Heart right ventricle (tissue), 16 donors: Measurements from ENCODE around the gene USP24. TPM values are rescaled to one million over a fixed set of nuclear protein-coding genes. Genes with fewer than 3 reads are reported as not detected.

Source experiments
- ATAC-seq, 8 donors: fragments of 200-7000 bp; cut with Tn5 transposase; one replicate each; pipeline ENCODE4 v1.9.1; 2020; ENCODE audit warnings: mild to moderate bottlenecking in 8 of 8, moderate library complexity in 8 of 8, moderate number of reproducible peaks in 1 of 8
- DNase-seq, 2 donors: peaks; one replicate each; pipeline ENCODE4 v3.0.0-alpha.2; 2020
- H3K27ac ChIP-seq, 10 donors: fragments of 200-600 bp; sonication (generic) in 2 of 10; one replicate each; pipeline versions ENCODE4 v1.5.0 to v1.8.0; 2020 to 2022; ENCODE audit warnings: mild to moderate bottlenecking in 3 of 10
- H3K27me3 ChIP-seq, 7 donors: fragments of 200-600 bp; one replicate each; pipeline ENCODE4 v1.8.0; 2021 to 2022; ENCODE audit warnings: mild to moderate bottlenecking in 2 of 7
- H3K36me3 ChIP-seq, 9 donors: fragments of 200-600 bp; sonication (generic) in 1 of 9; one replicate each; pipeline versions ENCODE4 v1.5.0 to v1.8.0; 2020 to 2022; ENCODE audit warnings: mild to moderate bottlenecking in 2 of 9
- H3K4me1 ChIP-seq, 9 donors: fragments of 200-600 bp; sonication (generic) in 1 of 9; one replicate each; pipeline versions ENCODE4 v1.5.0 to v1.8.0; 2020 to 2022; ENCODE audit warnings: mild to moderate bottlenecking in 4 of 9
- H3K4me3 ChIP-seq, 10 donors: fragments of 200-600 bp; sonication (generic) in 2 of 10; one replicate each; pipeline versions ENCODE4 v1.5.0 to v1.8.0; 2020 to 2022; ENCODE audit warnings: mild to moderate bottlenecking in 7 of 10, moderate library complexity in 2 of 10
- H3K9me3 ChIP-seq, 11 donors: fragments of 200-600 bp in 10 of 11; sonication (generic) in 2 of 11; one replicate each; pipeline versions ENCODE4 v1.5.0 to v1.8.0; 2013 to 2022; ENCODE audit warnings: mild to moderate bottlenecking in 2 of 11, control low read depth in 1 of 11, moderate library complexity in 1 of 11
- CTCF ChIP-seq, 9 donors: fragments of 200-600 bp; sonication (generic) in 2 of 9; IDR thresholded peaks; one replicate each; pipeline versions ENCODE4 v1.5.0 to v1.8.0; 2021 to 2022; ENCODE audit warnings: antibody characterized with exemption in 9 of 9, mild to moderate bottlenecking in 5 of 9, moderate library complexity in 1 of 9
- WGBS, 2 donors: extraction: QIAGEN DNeasy Blood & Tissue Kit; methylation state at CpG; one replicate each; pipeline ENCODE4 v1.1.7; 2013; ENCODE audit warnings: inconsistent platforms in 1 of 2; 5-methylcytosine and 5-hydroxymethylcytosine counted together
- intact Hi-C, 10 donors: fragments of 100-400 bp; cut with DNase I; formaldehyde crosslinking; loops; one replicate each; pipeline versions ENCODE4 v1.11.1 to v1.14.2; 2022
- polyA plus RNA-seq, 2 donors: library from polyadenylated mRNA; stranded (reverse); fragments of 200-250 nt; gene quantifications; one replicate each; pipeline ENCODE4 v1.2.3, GENCODE V29; 2013
- total RNA-seq, 10 donors: library from RNA; stranded (reverse); fragmentation: NEBNext Ultra II Directional in 3 of 10; extraction: Animal tissue kit (Norgen Biotek cat#: 25700) in 3 of 10; gene quantifications; one replicate each; pipeline versions ENCODE4 v1.2.1 to v1.2.4, GENCODE V29; 2021 to 2023
- donor health status: Arrhythmogenic right ventricular cardiomyopathy.
- donor health status: ischemic (EF 13 %, LVEDD 7.1; RV severe dilation, severe dysfunction).
- donor health status: healthy with polysubstance abuse.
- donor health status: DM: no; HTN: yes; CAD: no.
- donor health status: DM: no; HTN: no; CAD: no.
- donor health status: ischemic (EF 25% LVEDD 6.9; RV normal size, moderate dysfunction).
- donor health status: ischemic (EF 25% LVEDD 5.7; RV mildly dilated, moderate dysfunction).
- donor health status: healthy.
- donor health status: DM: yes; HTN: yes; CAD: no.
- donor health status: Ischemic cardiomyopathy.
- donor health status: ischemic (EF 35%, LVEDD 5.7; RV mildly dilated, moderate dysfunction).
- donor health status: nonischemic (EF 11% LVEDD 7.7; RV severe dilation, severe dysfunction).
- donor health status: DM: yes; HTN: yes; CAD: no.
- donor health status: PGD.
- donor health status: ischemic (EF 29% LVEDD 5.4; RV normal size, mild dysfunction).
- donor health status: nonischemic (EF 23%, LVEDD 6.1; RV moderate dilation, normal function).

Gene USP24
- total and polyA plus RNA-seq, 12 donors = 7.1 to 49.7 (median 41.3) TPM

- H3K36me3 ChIP-seq = no peaks in the 10 kb centered on the region
- 81 to 84% methylated on average over 7 of the region's 7 CpGs for WGBS, 2 donors
- TF ChIP-seq CTCF (IDR thresholded peaks at IDR 0.05) = no peak
- DNase-seq (no peak), ATAC-seq (no peak)
- H3K4me3 ChIP-seq = no peak overlapping the region
- H3K9me3 ChIP-seq = no peaks in the 10 kb centered on the region
- no peaks in the 10 kb centered on the region for H3K27me3 ChIP-seq
- intact Hi-C loops = loop anchor here in 1 of 10 donors (5.0 kb wide), 1 partner anchor 103 kb away; no protein-coding TSS in a partner anchor
- H3K27ac ChIP-seq = no peak overlapping the region
- H3K4me1 ChIP-seq = no peaks in the 10 kb centered on the region
Observed at GRCh38 chr1:55259911-55260609, 44.9 kb upstream of the USP24 start.

DNA sequence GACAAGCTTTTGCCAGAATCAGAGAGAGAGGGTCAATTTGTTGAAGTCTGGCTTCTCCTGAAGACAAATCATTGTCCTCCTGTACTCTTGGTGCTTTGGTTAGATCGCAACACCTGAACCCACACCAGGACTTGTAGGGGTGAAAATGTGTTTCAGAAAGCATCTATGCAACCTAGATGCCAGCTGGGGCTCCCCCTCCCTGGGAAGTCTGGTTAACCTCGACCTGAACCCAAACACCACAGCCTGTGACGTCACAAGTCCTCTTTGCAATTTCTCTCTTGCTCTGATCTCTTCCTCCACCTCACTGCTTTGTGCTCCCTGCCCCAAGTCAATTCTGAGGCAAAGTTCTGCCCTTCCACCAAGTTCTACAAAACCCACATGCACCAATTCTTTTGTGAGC lies 42.8 kb upstream of the USP24 start:
- no peaks in the 10 kb centered on the region for H3K9me3 ChIP-seq
- WGBS, 2 donors = 59 to 65% methylated on average over 3 of the region's 3 CpGs
- H3K4me3 ChIP-seq = no peak overlapping the region
- H3K4me1 ChIP-seq = peaks cover 0 to 7% (median 0%) of the 10 kb centered on the region in 9 donors
- intact Hi-C loops = no loop called here
- DNase-seq (no peak), ATAC-seq (no peak)
- no peaks in the 10 kb centered on the region for H3K27me3 ChIP-seq
- TF ChIP-seq CTCF (IDR thresholded peaks at IDR 0.05) = no peak
- H3K36me3 ChIP-seq = no peaks in the 10 kb centered on the region
- no peak overlapping the region for H3K27ac ChIP-seq

DNA sequence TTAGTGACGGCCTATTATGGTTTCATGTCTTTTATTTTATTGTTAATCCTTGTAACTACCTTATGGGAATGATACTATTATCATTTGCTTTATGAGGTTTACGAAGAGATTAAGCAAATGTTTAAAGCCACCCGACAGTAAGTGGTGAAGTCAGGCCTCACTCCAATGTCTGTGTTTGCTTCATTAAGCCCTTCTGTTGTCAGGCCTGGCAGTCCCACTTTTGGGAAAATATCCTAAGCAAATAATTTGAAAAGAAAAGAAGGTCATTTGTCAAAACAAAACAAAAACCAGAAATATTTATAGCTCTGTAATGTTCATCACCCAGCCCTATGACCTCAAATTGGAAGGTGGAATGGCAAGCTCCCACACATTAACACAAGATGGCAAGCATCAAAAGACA lies 40.7 kb upstream of the USP24 start:
- Histone ChIP-seq H3K36me3 (no peaks in the 10 kb centered on the region), H3K4me3 (no peak overlapping the region), H3K9me3 (no peaks in the 10 kb centered on the region), H3K27ac (no peak overlapping the region), H3K27me3 (no peaks in the 10 kb centered on the region), H3K4me1 (peaks cover 0 to 13% (median 2%) of the 10 kb centered on the region in 9 donors)
- no peak for TF ChIP-seq CTCF (IDR thresholded peaks at IDR 0.05)
- DNase-seq = no peak
- intact Hi-C loops = no loop called here
- no peak for ATAC-seq
- 93 to 96% methylated on average over 3 of the region's 3 CpGs for WGBS, 2 donors

- 38 to 49% methylated on average over 8 of the region's 8 CpGs for WGBS, 2 donors
- H3K27ac ChIP-seq = peak overlapping the region in 6 of 10 donors; percentile 42 to 84 (median 60)
- no peaks in the 10 kb centered on the region for H3K9me3 ChIP-seq
- H3K27me3 ChIP-seq = no peaks in the 10 kb centered on the region
- peaks cover 0 to 21% (median 7%) of the 10 kb centered on the region in 9 donors for H3K4me1 ChIP-seq
- H3K4me3 ChIP-seq = no peak overlapping the region
- peak in 2 of 8 donors; percentile 41 to 58 for ATAC-seq
- intact Hi-C loops = no loop called here
- TF ChIP-seq CTCF (IDR thresholded peaks at IDR 0.05) = no peak
- no peaks in the 10 kb centered on the region for H3K36me3 ChIP-seq
- no peak for DNase-seq
Observed at GRCh38 chr1:55252942-55253589, 37.9 kb upstream of the USP24 start.
